NCI-H146 treated with DMSO at 0.1 percent for 48 hours (cell line): Measurements from ENCODE around the gene ARG1.
"Not testable (repeated sequence)": the region's sequence is repeated elsewhere in the genome, so short reads cannot be mapped to it uniquely, and the experiment has no call there.

Source experiments
- DNase-seq: peaks from one replicate; lab custom pipeline; 2025; ENCODE audit not compliant: unreplicated experiment; lab: John Stamatoyannopoulos, UW

Gene ARG1

GRCh38 chr6:131572686-131573415 is at the start of gene ARG1:
Gene ARG1 (plus strand): TSS chr6:131573226. CDS start chr6:131573283, 57 bp downstream.
- DNase-seq: no peak

GRCh38 chr6:131523988-131524673 is 48.9 kb upstream of the ARG1 start:
- no peak for DNase-seq

GRCh38 chr6:131524695-131525336 is 48.2 kb upstream of the ARG1 start:
- DNase-seq: no peak

GRCh38 chr6:131530936-131531335 is 42.1 kb upstream of the ARG1 start:
- DNase-seq: not testable (repeated sequence)

GRCh38 chr6:131531681-131532080 is 41.3 kb upstream of the ARG1 start:
- not testable (repeated sequence) for DNase-seq

GRCh38 chr6:131532580-131533039 is 40.4 kb upstream of the ARG1 start:
- no peak for DNase-seq

GRCh38 chr6:131538615-131539014 is 34.4 kb upstream of the ARG1 start:
- not testable (repeated sequence) for DNase-seq

- DNase-seq: no peak
Measured at GRCh38 chr6:131545317-131545716, 27.7 kb upstream of the ARG1 start.

GRCh38 chr6:131547488-131547887 is 25.5 kb upstream of the ARG1 start:
- DNase-seq: no peak

GRCh38 chr6:131548441-131548840 is 24.6 kb upstream of the ARG1 start:
- no peak for DNase-seq

GRCh38 chr6:131549811-131550210 is 23.2 kb upstream of the ARG1 start:
- no peak for DNase-seq

- DNase-seq: no peak
Measured at GRCh38 chr6:131551902-131552301, 21.1 kb upstream of the ARG1 start.

GRCh38 chr6:131552572-131552971 is 20.5 kb upstream of the ARG1 start:
- DNase-seq: no peak

- DNase-seq: no peak
Measured at GRCh38 chr6:131555992-131556391, 17.0 kb upstream of the ARG1 start.

- DNase-seq: no peak
Measured at GRCh38 chr6:131558922-131559321, 14.1 kb upstream of the ARG1 start.

GRCh38 chr6:131561925-131562707 is 10.9 kb upstream of the ARG1 start:
- DNase-seq: no peak

- DNase-seq: no peak
Measured at GRCh38 chr6:131565056-131565455, 8.0 kb upstream of the ARG1 start.

- DNase-seq: no peak
Measured at GRCh38 chr6:131568726-131569125, 4.3 kb upstream of the ARG1 start.

GRCh38 chr6:131574133-131574532 is 1.1 kb downstream of the ARG1 start:
- DNase-seq: no peak

- DNase-seq: no peak
Measured at GRCh38 chr6:131574686-131575085, 1.7 kb downstream of the ARG1 start.

GRCh38 chr6:131575834-131576478 is 2.9 kb downstream of the ARG1 start:
- DNase-seq: no peak
